OCI-LY3 (cell line): ENCODE data around the gene MPPED1.

Source experiments
- H2AFZ ChIP-seq: fragments of 200-600, 300-600 bp; shearing (Covaris generic); 2 replicates; pipeline ENCODE4 v1.6.0; 2014; ENCODE audit warnings: antibody characterized with exemption, low read depth, low read length
- H3K27ac ChIP-seq: fragments of 200-600, 300-600 bp; sonication (generic); 2 replicates; pipeline ENCODE4 v1.5.1; 2014; ENCODE audit warnings: mild to moderate bottlenecking, low read length, moderate library complexity, mixed read lengths
- H3K27me3 ChIP-seq: fragments of 200-600, 300-600 bp; sonication (generic); 2 replicates; pipeline ENCODE4 v1.6.1; 2014; ENCODE audit warnings: low read depth, low read length, mixed read lengths
- H3K36me3 ChIP-seq: fragments of 200-600, 300-600 bp; sonication (generic); replicated peaks from 2 replicates; pipeline ENCODE3; 2014; ENCODE audit warnings: low read depth, low read length, mixed read lengths
- H3K4me1 ChIP-seq: fragments of 300-600, 200-600 bp; sonication (generic); 2 replicates; pipeline ENCODE4 v1.6.1; 2014; ENCODE audit warnings: low read length, mixed read lengths
- H3K4me2 ChIP-seq: fragments of 200-600, 300-600 bp; sonication (generic); 2 replicates; pipeline ENCODE4 v1.6.1; 2014; ENCODE audit warnings: low read length, mixed read lengths
- H3K4me3 ChIP-seq: fragments of 300-600, 200-600 bp; sonication (generic); 2 replicates; pipeline ENCODE4 v1.5.1; 2014; ENCODE audit warnings: antibody characterized with exemption, mild to moderate bottlenecking, low read length, moderate library complexity
- H3K79me2 ChIP-seq: fragments of 300-600, 200-600 bp; shearing (Covaris generic); 2 replicates; pipeline ENCODE4 v1.6.1; 2014; ENCODE audit warnings: mild to moderate bottlenecking, low read length, mixed read lengths
- H3K9ac ChIP-seq: fragments of 300-600, 200-600 bp; shearing (Covaris generic); 2 replicates; pipeline ENCODE4 v1.6.0; 2014; ENCODE audit warnings: mild to moderate bottlenecking, low read length, moderate library complexity
- H3K9me3 ChIP-seq: fragments of 200-600, 300-600 bp; shearing (Covaris generic); 2 replicates; pipeline ENCODE4 v1.6.1; 2014; ENCODE audit warnings: low read length, mixed read lengths; ENCODE audit not compliant: insufficient read depth
- H4K20me1 ChIP-seq: fragments of 200-600, 300-600 bp; sonication (generic); 2 replicates; pipeline ENCODE4 v1.6.1; 2016; ENCODE audit warnings: low read length, mixed read lengths; ENCODE audit not compliant: insufficient read depth
- EZH2phosphoT487 ChIP-seq: fragments of 200-600 bp; shearing (Covaris generic); IDR thresholded peaks from 2 replicates; pipeline ENCODE4 v1.6.1; 2018; ENCODE audit warnings: antibody characterized with exemption, mixed run types, low read depth
- TF ChIP-seq, protein P1 (sequence below): fragments of 200-600, 300-600 bp; sonication (generic); IDR thresholded peaks from 2 replicates; pipeline ENCODE4 v1.5.1; 2014; ENCODE audit warnings: antibody characterized with exemption, low read length, low read depth

Gene MPPED1

DNA sequence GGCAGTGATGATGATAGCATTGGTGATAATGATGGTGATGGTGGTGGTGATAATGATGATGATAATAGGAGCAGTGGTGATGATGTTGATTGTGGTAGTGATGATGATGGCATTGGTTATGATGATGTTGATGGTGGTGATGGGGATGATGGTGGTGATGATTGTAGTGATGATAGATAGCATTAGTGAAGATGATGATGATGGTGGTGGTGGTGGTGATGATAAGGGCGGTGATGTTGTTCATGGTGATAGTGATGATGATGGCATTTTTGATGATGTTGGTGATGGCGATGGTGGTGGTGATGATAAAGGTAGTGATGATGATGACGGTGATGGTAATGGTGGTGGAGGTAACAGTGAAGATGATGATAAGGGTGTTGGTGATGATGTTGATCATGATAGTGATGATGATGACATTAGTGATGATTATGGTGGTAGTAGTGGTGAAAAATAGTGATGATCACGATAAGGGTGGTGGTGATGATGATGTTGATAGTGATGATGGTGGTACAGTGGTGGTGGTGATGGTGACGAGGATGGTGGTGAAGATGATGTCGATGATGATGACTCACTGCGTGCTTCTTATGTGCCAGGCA is 93.0 kb downstream of the MPPED1 start:
- Histone ChIP-seq H4K20me1 (no peaks in the 10 kb centered on the region), H3K79me2 (no peaks in the 10 kb centered on the region), H2AFZ (no peak overlapping the region), H3K4me1 (no peaks in the 10 kb centered on the region), H3K4me3 (no peak overlapping the region), H3K4me2 (no peak overlapping the region), H3K27ac (no peak overlapping the region), H3K27me3 (no peaks in the 10 kb centered on the region), H3K9ac (no peak overlapping the region), H3K9me3 (no peaks in the 10 kb centered on the region), H3K36me3 (no peaks in the 10 kb centered on the region)
- no peak for TF ChIP-seq EZH2phosphoT487
- TF ChIP-seq, protein P1, sequence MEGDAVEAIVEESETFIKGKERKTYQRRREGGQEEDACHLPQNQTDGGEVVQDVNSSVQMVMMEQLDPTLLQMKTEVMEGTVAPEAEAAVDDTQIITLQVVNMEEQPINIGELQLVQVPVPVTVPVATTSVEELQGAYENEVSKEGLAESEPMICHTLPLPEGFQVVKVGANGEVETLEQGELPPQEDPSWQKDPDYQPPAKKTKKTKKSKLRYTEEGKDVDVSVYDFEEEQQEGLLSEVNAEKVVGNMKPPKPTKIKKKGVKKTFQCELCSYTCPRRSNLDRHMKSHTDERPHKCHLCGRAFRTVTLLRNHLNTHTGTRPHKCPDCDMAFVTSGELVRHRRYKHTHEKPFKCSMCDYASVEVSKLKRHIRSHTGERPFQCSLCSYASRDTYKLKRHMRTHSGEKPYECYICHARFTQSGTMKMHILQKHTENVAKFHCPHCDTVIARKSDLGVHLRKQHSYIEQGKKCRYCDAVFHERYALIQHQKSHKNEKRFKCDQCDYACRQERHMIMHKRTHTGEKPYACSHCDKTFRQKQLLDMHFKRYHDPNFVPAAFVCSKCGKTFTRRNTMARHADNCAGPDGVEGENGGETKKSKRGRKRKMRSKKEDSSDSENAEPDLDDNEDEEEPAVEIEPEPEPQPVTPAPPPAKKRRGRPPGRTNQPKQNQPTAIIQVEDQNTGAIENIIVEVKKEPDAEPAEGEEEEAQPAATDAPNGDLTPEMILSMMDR = no peak

DNA sequence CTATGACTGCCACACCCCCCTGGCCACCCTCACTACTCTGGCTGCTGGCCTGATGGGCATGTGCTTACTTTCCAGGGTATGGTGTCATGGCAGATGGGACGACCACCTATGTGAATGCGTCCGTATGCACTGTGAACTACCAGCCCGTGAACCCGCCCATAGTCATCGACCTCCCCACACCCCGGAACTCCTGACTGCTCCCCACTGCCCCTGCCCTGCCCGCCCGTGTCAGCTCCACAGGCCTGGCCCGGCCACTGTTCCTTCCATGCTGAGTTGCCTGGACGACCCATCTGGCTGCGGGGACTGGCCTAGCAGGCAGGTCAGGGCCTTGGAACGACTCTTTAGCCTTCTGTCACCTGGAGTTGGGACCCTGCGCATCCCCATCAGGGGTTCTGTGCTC is 93.6 kb downstream of the MPPED1 start:
- H3K79me2 ChIP-seq = no peaks in the 10 kb centered on the region
- H2AFZ ChIP-seq = no peak overlapping the region
- no peaks in the 10 kb centered on the region for H3K36me3 ChIP-seq
- H3K4me2 ChIP-seq = no peak overlapping the region
- no peaks in the 10 kb centered on the region for H3K27me3 ChIP-seq
- H3K27ac ChIP-seq = no peak overlapping the region
- H4K20me1 ChIP-seq = no peaks in the 10 kb centered on the region
- TF ChIP-seq, protein P1 = no peak
- TF ChIP-seq EZH2phosphoT487 = no peak
- no peak overlapping the region for H3K9ac ChIP-seq
- no peaks in the 10 kb centered on the region for H3K4me1 ChIP-seq
- no peak overlapping the region for H3K4me3 ChIP-seq
- H3K9me3 ChIP-seq = no peaks in the 10 kb centered on the region

DNA sequence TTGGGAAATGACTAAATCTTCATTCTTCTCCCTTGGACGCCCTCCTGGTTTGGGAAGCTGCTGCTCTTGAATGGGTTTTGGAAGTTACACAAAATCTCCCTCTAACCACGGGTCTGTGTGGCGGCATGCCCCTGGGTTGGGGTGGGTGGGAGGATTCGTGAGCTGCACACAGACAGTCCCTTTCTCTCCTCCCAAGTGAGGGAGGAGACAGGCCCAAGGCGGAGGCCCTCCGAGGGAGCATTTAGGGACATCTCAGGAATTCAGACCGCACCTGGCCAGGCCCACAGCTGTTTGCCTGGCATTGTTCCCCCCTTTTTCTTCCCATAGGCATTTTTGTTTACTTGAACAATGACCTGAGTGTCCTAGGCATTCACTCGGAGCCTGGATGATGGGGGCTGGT is 94.1 kb downstream of the MPPED1 start:
- Histone ChIP-seq H3K27ac (no peak overlapping the region), H3K4me3 (no peak overlapping the region), H3K9me3 (no peaks in the 10 kb centered on the region), H3K9ac (no peak overlapping the region), H4K20me1 (no peaks in the 10 kb centered on the region), H3K79me2 (no peaks in the 10 kb centered on the region), H2AFZ (no peak overlapping the region), H3K4me1 (no peaks in the 10 kb centered on the region), H3K4me2 (no peak overlapping the region), H3K27me3 (no peaks in the 10 kb centered on the region), H3K36me3 (no peaks in the 10 kb centered on the region)
- TF ChIP-seq, protein P1 = no peak
- no peak for TF ChIP-seq EZH2phosphoT487

DNA sequence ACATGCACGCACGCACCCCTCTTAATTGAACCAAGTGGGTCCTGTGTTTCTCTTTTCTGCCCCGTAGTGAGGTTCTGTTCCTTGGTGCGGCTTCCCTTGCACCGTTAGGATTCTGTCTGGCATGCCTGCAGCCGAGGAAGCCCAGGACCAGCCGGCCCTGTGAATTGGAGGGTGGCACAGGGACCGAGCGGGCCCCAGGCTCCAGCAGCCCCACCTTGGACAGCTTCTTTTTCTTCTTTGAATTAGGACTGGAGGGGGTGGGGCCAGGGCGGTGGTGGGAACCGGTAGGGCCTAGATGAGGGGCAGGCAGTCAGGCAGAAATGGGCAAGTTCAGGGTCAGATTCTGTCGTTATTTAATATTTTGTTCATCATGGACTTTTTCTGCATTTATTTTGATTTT is 94.7 kb downstream of the MPPED1 start:
- Histone ChIP-seq H3K27me3 (no peaks in the 10 kb centered on the region), H4K20me1 (no peaks in the 10 kb centered on the region), H3K4me3 (no peak overlapping the region), H3K4me2 (no peak overlapping the region), H3K27ac (no peak overlapping the region), H3K9ac (no peak overlapping the region), H3K4me1 (no peaks in the 10 kb centered on the region), H2AFZ (no peak overlapping the region), H3K79me2 (no peaks in the 10 kb centered on the region), H3K9me3 (no peaks in the 10 kb centered on the region), H3K36me3 (no peaks in the 10 kb centered on the region)
- TF ChIP-seq, protein P1 = no peak
- no peak for TF ChIP-seq EZH2phosphoT487
